ENCODE data around the gene SQOR. TPM values are rescaled to one million over a fixed set of nuclear protein-coding genes. Genes with fewer than 3 reads are reported as not detected.

SQOR gene
- total and polyA plus RNA-seq, 2 experiments from 2014 or later = 19.7 to 21.9 TPM

DNA sequence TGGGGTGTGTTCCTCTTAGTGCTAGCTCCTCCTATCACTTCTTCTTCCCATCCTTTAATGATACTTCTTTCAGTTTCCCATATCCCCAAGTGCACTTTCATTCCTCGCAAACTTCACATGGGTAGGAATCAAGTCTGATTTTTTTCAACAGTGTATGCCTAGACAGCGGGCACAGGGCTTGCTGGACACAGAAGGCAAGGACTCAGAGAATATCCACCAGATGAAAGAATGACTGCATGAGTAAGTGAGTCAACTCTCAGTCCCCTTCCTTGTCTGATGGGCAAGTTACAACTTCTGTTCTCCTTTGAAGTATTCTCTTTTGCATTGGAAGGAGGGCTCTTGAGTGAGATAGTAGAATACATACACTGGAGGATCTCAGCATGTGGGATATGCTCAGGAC, 3.1 kb upstream of the SQOR start:
- H3K4me3 ChIP-seq = peak overlapping the region; percentile 68
- TF ChIP-seq EZH2phosphoT487 (IDR thresholded peaks at IDR 0.05; ENCODE audit: insufficient read depth, low read depth) = no peak
- TF ChIP-seq EZH2 (IDR thresholded peaks at IDR 0.05; ENCODE audit: insufficient read depth, poor library complexity, severe bottlenecking) = no peak
- in situ Hi-C loops (cut with MboI) = no loop called here

DNA sequence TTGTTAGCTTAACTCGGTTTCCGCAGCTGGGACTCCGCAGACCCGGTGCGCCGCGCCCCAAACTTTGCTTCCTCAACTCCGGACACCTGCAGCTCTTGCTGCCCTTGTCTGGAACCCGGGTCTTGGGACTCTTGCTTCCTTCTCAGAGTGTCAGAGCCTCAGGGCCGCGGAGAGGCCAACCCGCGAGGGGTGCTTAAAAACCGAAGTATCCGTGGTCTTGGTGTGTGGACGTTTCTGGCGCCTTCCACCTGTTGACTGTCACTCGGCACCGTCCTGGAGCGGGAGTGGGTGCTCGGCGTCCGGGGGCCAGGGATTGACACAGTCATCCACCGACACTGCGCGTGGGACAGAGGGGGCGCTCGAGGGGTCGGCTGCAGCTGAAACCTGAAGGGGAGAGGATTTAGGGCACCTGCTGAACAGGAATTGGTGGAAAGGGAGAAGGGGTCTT, 386 bp downstream of the SQOR start:
- Histone ChIP-seq H3K4me2 (ENCODE audit: unreplicated experiment) (peak overlapping the region; percentile 72), H3K9ac (peak overlapping the region; percentile 79), H3K4me3 (peak overlapping the region; percentile 83), H2AFZ (peak overlapping the region; percentile 86), H3K27me3 (replicated peaks; ENCODE audit: insufficient read depth) (no peaks in the 10 kb centered on the region), H3K9me3 (ENCODE audit: low read depth) (no peaks in the 10 kb centered on the region), H3K9me2 (ENCODE audit: insufficient read depth) (no peaks in the 10 kb centered on the region), H3K36me3 (ENCODE audit: low read depth) (no peaks in the 10 kb centered on the region), H3F3A (ENCODE audit: insufficient read depth) (peaks cover 37% of the 10 kb centered on the region), H3K79me2 (ENCODE audit: insufficient read depth) (peaks cover 17% of the 10 kb centered on the region; the same call in 1 of the 2 replicates), H3K4me1 (ENCODE audit: insufficient read depth) (peaks cover 39% of the 10 kb centered on the region), H4K20me1 (ENCODE audit: insufficient read depth) (no peaks in the 10 kb centered on the region), H3K27ac (0 out of 2 replicates have a peak overlapping the region, but pooled peaks have one; percentile 3)
- DNase-seq = peak; percentile 53
- in situ Hi-C loops (cut with MboI) = no loop called here
- TF ChIP-seq EZH2phosphoT487 (IDR thresholded peaks at IDR 0.05; ENCODE audit: insufficient read depth, low read depth) (no peak), EZH2 (IDR thresholded peaks at IDR 0.05; ENCODE audit: insufficient read depth, poor library complexity, severe bottlenecking) (no peak)
- WGBS, 2 experiments (ENCODE audit: low coverage in 1 of 2, low lambda C conversion rate in 2 of 2, missing lambda C conversion rate in 2 of 2) = 1 to 2% methylated on average over 29 of the region's 29 CpGs

More for the DNA sequence above, 3.1 kb upstream of the SQOR start:
- no peaks in the 10 kb centered on the region for H3K36me3 ChIP-seq (ENCODE audit: low read depth)
- peak overlapping the region; percentile 89 for H3K4me2 ChIP-seq (ENCODE audit: unreplicated experiment)
- H3F3A ChIP-seq (ENCODE audit: insufficient read depth) = peaks cover 13% of the 10 kb centered on the region
- WGBS, 2 experiments (ENCODE audit: low coverage in 1 of 2, low lambda C conversion rate in 2 of 2, missing lambda C conversion rate in 2 of 2) = 38 to 42% methylated on average over 2 of the region's 2 CpGs
- peak overlapping the region; percentile 91 for H2AFZ ChIP-seq
- peak; percentile 69 for DNase-seq
- H4K20me1 ChIP-seq (ENCODE audit: insufficient read depth) = no peaks in the 10 kb centered on the region
- H3K27me3 ChIP-seq (replicated peaks; ENCODE audit: insufficient read depth) = no peaks in the 10 kb centered on the region
- no peaks in the 10 kb centered on the region for H3K9me3 ChIP-seq (ENCODE audit: low read depth)
- peaks cover 15% of the 10 kb centered on the region for H3K4me1 ChIP-seq (ENCODE audit: insufficient read depth)
- no peaks in the 10 kb centered on the region; the same call in 1 of the 2 replicates for H3K79me2 ChIP-seq (ENCODE audit: insufficient read depth)
- no peaks in the 10 kb centered on the region for H3K9me2 ChIP-seq (ENCODE audit: insufficient read depth)
- peak overlapping the region; percentile 59 for H3K9ac ChIP-seq
- H3K27ac ChIP-seq = peak overlapping the region; percentile 82

DNA sequence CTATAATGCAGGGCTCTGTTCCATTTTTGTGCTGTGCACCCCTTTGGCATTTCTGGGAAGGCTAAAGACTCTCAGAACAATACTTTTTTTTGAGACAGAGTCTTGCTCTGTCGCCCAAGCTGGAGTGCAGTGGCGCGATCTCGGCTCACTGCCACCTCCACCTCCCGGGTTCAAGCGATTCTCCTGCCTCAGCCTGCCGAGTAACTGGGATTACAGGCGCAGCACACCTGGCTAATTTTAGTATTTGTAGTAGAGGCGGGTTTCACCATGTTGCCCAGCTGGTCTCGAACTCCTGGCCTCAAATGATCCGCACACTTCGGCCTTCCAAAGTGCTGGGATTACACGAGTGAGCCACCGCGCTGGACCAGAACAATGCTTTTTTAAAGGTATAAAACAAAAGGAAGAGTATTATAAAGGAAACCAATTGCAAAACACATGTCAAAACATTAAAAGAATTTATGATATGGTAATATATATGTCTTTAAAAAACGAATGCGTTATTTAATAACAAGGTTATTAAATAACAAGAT, 999 bp downstream of the SQOR start:
- no peaks in the 10 kb centered on the region for H3K9me2 ChIP-seq (ENCODE audit: insufficient read depth)
- no peak for TF ChIP-seq EZH2phosphoT487 (IDR thresholded peaks at IDR 0.05; ENCODE audit: insufficient read depth, low read depth)
- no peak for TF ChIP-seq EZH2 (IDR thresholded peaks at IDR 0.05; ENCODE audit: insufficient read depth, poor library complexity, severe bottlenecking)
- peak overlapping the region; percentile 72 for H3K4me2 ChIP-seq (ENCODE audit: unreplicated experiment)
- no peaks in the 10 kb centered on the region for H3K27me3 ChIP-seq (replicated peaks; ENCODE audit: insufficient read depth)
- WGBS, 2 experiments (ENCODE audit: low coverage in 1 of 2, low lambda C conversion rate in 2 of 2, missing lambda C conversion rate in 2 of 2) = 62 to 63% methylated on average over 17 of the region's 17 CpGs
- H3F3A ChIP-seq (ENCODE audit: insufficient read depth) = peaks cover 37% of the 10 kb centered on the region
- no peak for DNase-seq
- H3K27ac ChIP-seq = no peak overlapping the region
- H4K20me1 ChIP-seq (ENCODE audit: insufficient read depth) = no peaks in the 10 kb centered on the region
- no peaks in the 10 kb centered on the region for H3K36me3 ChIP-seq (ENCODE audit: low read depth)
- peaks cover 17% of the 10 kb centered on the region; the same call in 1 of the 2 replicates for H3K79me2 ChIP-seq (ENCODE audit: insufficient read depth)
- H2AFZ ChIP-seq = no peak overlapping the region
- peak overlapping the region; percentile 83 for H3K4me3 ChIP-seq
- in situ Hi-C loops (cut with MboI) = no loop called here
- no peaks in the 10 kb centered on the region for H3K9me3 ChIP-seq (ENCODE audit: low read depth)
- peaks cover 42% of the 10 kb centered on the region for H3K4me1 ChIP-seq (ENCODE audit: insufficient read depth)
- H3K9ac ChIP-seq = peak overlapping the region; percentile 79; the same call in 1 of the 2 replicates

DNA sequence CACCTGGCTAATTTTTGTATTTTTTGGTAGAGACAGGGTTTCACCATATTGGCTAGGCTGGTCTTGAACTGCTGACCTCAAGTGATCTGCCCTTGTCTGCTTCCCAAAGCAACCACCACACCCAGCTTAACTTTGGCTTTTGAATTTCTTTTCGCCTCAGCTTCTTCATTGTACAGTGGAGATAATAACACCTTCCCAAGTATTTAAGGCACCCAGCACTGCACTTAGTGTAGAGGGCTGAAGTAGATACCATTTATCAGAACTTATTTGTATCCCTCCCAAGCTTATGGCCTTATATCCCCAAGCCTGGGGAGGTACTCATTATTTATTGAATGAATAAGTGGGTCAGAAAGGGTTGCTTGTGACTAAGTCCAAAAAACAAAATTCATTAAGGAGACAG, 2.3 kb downstream of the SQOR start:
- no peak for DNase-seq

More for the DNA sequence above, 2.3 kb downstream of the SQOR start:
- Histone ChIP-seq H3K4me3 (peak overlapping the region; percentile 51), H3K79me2 (ENCODE audit: insufficient read depth) (peaks cover 17% of the 10 kb centered on the region; the same call in 1 of the 2 replicates), H3K27ac (peak overlapping the region; percentile 92), H3K9me3 (ENCODE audit: low read depth) (no peaks in the 10 kb centered on the region), H3K9ac (peak overlapping the region; percentile 73), H3F3A (ENCODE audit: insufficient read depth) (peaks cover 44% of the 10 kb centered on the region), H3K27me3 (replicated peaks; ENCODE audit: insufficient read depth) (no peaks in the 10 kb centered on the region), H3K4me2 (ENCODE audit: unreplicated experiment) (peak overlapping the region; percentile 83), H4K20me1 (ENCODE audit: insufficient read depth) (0 out of 2 replicates have a peak, but pooled peaks cover 4% of the 10 kb centered on the region), H3K9me2 (ENCODE audit: insufficient read depth) (no peaks in the 10 kb centered on the region), H3K36me3 (ENCODE audit: low read depth) (no peaks in the 10 kb centered on the region), H2AFZ (peak overlapping the region; percentile 67), H3K4me1 (ENCODE audit: insufficient read depth) (peaks cover 45% of the 10 kb centered on the region)
- WGBS, 2 experiments (ENCODE audit: low coverage in 1 of 2, low lambda C conversion rate in 2 of 2, missing lambda C conversion rate in 2 of 2) = 100% methylated on average over 1 of the region's 1 CpG
- in situ Hi-C loops (cut with MboI) = no loop called here
- no peak for TF ChIP-seq EZH2 (IDR thresholded peaks at IDR 0.05; ENCODE audit: insufficient read depth, poor library complexity, severe bottlenecking)
- TF ChIP-seq EZH2phosphoT487 (IDR thresholded peaks at IDR 0.05; ENCODE audit: insufficient read depth, low read depth) = no peak

Data from GM23248 (cell line).